Measurements from ENCODE around the gene ARMC3. TPM values are rescaled to one million over a fixed set of nuclear protein-coding genes. Genes with fewer than 3 reads are reported as not detected.

ARMC3 gene
- total and polyA plus RNA-seq, 7 donors, result not detected

DNA sequence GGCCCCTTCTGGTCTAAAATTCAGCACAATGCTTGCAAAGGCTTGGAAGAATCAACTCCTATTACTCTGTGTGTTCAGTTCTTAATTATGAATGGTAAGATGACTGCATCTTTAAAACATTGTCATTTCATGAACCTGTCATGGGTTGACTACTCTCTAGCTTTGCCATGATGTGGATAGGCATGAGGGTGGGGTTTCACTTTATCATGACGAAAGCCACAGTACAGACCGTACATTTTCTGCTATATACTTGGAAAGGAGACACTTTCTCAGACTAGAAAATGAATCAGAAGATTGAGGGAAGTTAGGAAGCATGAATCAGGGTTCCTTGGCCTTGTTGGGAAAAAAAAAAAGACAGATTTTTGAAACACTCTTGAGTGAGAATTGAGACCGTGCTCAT, 147.8 kb downstream of the ARMC3 start:
- no peaks in the 10 kb centered on the region for H3K9me3 ChIP-seq
- no peak for TF ChIP-seq POLR2AphosphoS5 (IDR thresholded peaks at IDR 0.05)
- TF ChIP-seq POLR2A (IDR thresholded peaks at IDR 0.05), result no peak
- TF ChIP-seq CTCF (IDR thresholded peaks at IDR 0.05), result no peak
- no peak for TF ChIP-seq EP300 (IDR thresholded peaks at IDR 0.05)
- H3K4me3 ChIP-seq, result no peak overlapping the region
- no peak for DNase-seq
- no peaks in the 10 kb centered on the region for H3K36me3 ChIP-seq
- WGBS, 2 donors, result 83 to 87% methylated on average over 3 of the region's 3 CpGs
- intact Hi-C loops (cut with DNase I), result no loop called here
- no peaks in the 10 kb centered on the region for H3K27me3 ChIP-seq
- peaks cover 0 to 6% (median 3%) of the 10 kb centered on the region in 4 donors for H3K4me1 ChIP-seq
- no peak overlapping the region for H3K27ac ChIP-seq

- H3K27me3 ChIP-seq, result no peaks in the 10 kb centered on the region
- H3K27ac ChIP-seq, result no peak overlapping the region
- no peaks in the 10 kb centered on the region for H3K9me3 ChIP-seq
- no peak overlapping the region for H3K4me3 ChIP-seq
- WGBS, 2 donors, result 92 to 94% methylated on average over 2 of the region's 2 CpGs
- no peak for TF ChIP-seq CTCF (IDR thresholded peaks at IDR 0.05)
- peaks cover 0 to 17% (median 11%) of the 10 kb centered on the region in 4 donors for H3K4me1 ChIP-seq
- no peak for DNase-seq
- H3K36me3 ChIP-seq, result no peaks in the 10 kb centered on the region
- intact Hi-C loops (cut with DNase I), result no loop called here
These were observed 150.3 kb downstream of the ARMC3 start for GRCh38 chr10:23078114-23078513.

DNA sequence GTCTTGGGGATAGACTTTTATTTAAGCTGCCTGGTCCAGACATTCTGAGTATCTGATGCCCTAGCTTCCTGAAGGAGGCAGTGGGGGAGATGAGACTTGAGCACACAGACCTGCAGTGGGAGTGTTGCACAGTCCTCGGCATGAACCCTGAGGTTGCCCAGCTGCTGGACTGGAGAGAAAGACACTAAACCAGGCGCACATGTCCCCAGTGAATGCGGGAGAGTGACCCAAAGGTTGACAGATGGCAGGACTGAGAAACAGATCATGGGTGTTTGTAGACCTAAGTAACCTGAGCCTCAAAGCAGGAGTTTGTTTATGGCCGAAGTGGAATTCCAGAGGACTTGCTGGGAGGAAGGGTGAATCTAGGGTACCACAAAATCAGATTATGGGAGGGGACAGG, 151.8 kb downstream of the ARMC3 start:
- no peak overlapping the region for H3K27ac ChIP-seq
- H3K4me3 ChIP-seq, result no peak overlapping the region
- H3K27me3 ChIP-seq, result no peaks in the 10 kb centered on the region
- H3K9me3 ChIP-seq, result no peaks in the 10 kb centered on the region
- H3K4me1 ChIP-seq, result peaks cover 0 to 17% (median 11%) of the 10 kb centered on the region in 4 donors
- TF ChIP-seq POLR2A (IDR thresholded peaks at IDR 0.05) (no peak), CTCF (IDR thresholded peaks at IDR 0.05) (no peak), POLR2AphosphoS5 (IDR thresholded peaks at IDR 0.05) (no peak), EP300 (IDR thresholded peaks at IDR 0.05) (no peak)
- intact Hi-C loops (cut with DNase I), result no loop called here
- no peaks in the 10 kb centered on the region for H3K36me3 ChIP-seq
- DNase-seq, result no peak
- 52 to 62% methylated on average over 4 of the region's 4 CpGs for WGBS, 2 donors

GRCh38 chr10:23080262-23080661, 152.4 kb downstream of the ARMC3 start:
- no peak for TF ChIP-seq POLR2A (IDR thresholded peaks at IDR 0.05)
- TF ChIP-seq CTCF (IDR thresholded peaks at IDR 0.05), result no peak
- no peak for TF ChIP-seq POLR2AphosphoS5 (IDR thresholded peaks at IDR 0.05)
- no peak for TF ChIP-seq EP300 (IDR thresholded peaks at IDR 0.05)
- Histone ChIP-seq H3K27me3 (no peaks in the 10 kb centered on the region), H3K4me1 (peaks cover 0 to 17% (median 11%) of the 10 kb centered on the region in 4 donors), H3K4me3 (no peak overlapping the region), H3K9me3 (no peaks in the 10 kb centered on the region), H3K36me3 (no peaks in the 10 kb centered on the region), H3K27ac (peak overlapping the region in 1 of 4 donors; percentile 64)
- intact Hi-C loops (cut with DNase I), result no loop called here
- 53 to 59% methylated on average over 7 of the region's 7 CpGs for WGBS, 2 donors
- DNase-seq, result no peak

DNA sequence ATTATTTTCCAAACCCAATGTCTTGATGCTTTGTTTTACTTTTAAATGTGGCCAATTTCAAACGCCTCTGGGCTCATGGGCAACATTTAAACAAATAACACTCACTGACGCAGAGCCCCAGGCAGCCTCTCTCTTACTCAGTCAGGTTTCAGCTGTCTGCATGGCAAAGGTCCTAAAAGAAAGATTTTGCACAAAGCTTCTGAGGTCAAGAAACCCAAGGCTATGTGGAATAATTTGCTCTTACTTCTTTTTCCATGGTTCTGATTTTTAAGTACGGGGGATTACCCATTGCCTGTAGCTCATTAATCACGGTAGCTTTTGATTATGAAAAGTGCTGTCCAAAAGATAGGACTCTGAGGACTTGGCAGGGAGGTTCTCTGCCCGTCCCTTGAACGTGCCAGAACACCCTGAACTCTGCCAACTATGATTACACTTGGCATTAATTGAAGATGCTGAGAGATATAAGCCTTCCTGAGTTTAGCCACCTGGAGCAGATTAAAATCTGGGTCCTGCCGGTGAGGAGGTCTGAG, 153.4 kb downstream of the ARMC3 start:
- peak; percentile 78 for DNase-seq
- TF ChIP-seq POLR2AphosphoS5 (IDR thresholded peaks at IDR 0.05) (peak in 2 of 4 donors; percentile 16 to 36), POLR2A (IDR thresholded peaks at IDR 0.05) (no peak), EP300 (IDR thresholded peaks at IDR 0.05) (no peak), CTCF (IDR thresholded peaks at IDR 0.05) (no peak)
- Histone ChIP-seq H3K4me3 (peak overlapping the region in 1 of 4 donors; percentile 1), H3K9me3 (no peaks in the 10 kb centered on the region), H3K27ac (peak overlapping the region; percentile 33 to 67 (median 58)), H3K27me3 (no peaks in the 10 kb centered on the region), H3K36me3 (no peaks in the 10 kb centered on the region), H3K4me1 (peaks cover 0 to 17% (median 11%) of the 10 kb centered on the region in 4 donors)
- 45 to 62% methylated on average over 7 of the region's 7 CpGs for WGBS, 2 donors
- intact Hi-C loops (cut with DNase I), result no loop called here
